HEK293T (cell line): Measurements from ENCODE around the gene MYLK.

Source experiments
- CTCF ChIA-PET: fragments of 350-600 bp; formaldehyde crosslinking; extraction: SDS; loops from one replicate; lab custom pipeline; 2021; ENCODE audit warnings: antibody characterized with exemption, inconsistent platforms; lab: Yijun Ruan, JAX
- POLR2A ChIA-PET: fragments of 350-600 bp; formaldehyde crosslinking; extraction: SDS; loops from one replicate; lab custom pipeline; 2020; ENCODE audit warnings: antibody characterized with exemption, inconsistent platforms; lab: Yijun Ruan, JAX
- DNase-seq: peaks from one replicate; pipeline ENCODE4 v3.0.0; 2012; ENCODE audit warnings: mixed read lengths; ENCODE audit errors: extremely low spot score
- ARNT ChIP-seq: fragments of 450-650 bp; IDR thresholded peaks from 2 replicates; pipeline ENCODE4 v1.6.1; 2017; ENCODE audit warnings: mild to moderate bottlenecking
- BHLHE40 ChIP-seq: fragments of 450-650 bp; IDR thresholded peaks from 2 replicates; pipeline ENCODE4 v1.6.1; 2016; ENCODE audit warnings: mild to moderate bottlenecking, moderate library complexity, borderline replicate concordance
- CTBP1 ChIP-seq: fragments of 450-650 bp; IDR thresholded peaks from 2 replicates; pipeline ENCODE4 v1.6.1; 2016; ENCODE audit warnings: borderline replicate concordance
- ELF4 ChIP-seq: fragments of 450-650 bp; IDR thresholded peaks from 2 replicates; pipeline ENCODE4 v1.6.1; 2017; ENCODE audit warnings: antibody characterized with exemption
- FOXA1 ChIP-seq: fragments of 450-650 bp; IDR thresholded peaks from 2 replicates; pipeline ENCODE4 v1.6.1; 2016; ENCODE audit warnings: mild to moderate bottlenecking
- FOXK2 ChIP-seq: fragments of 450-650 bp; IDR thresholded peaks from 2 replicates; pipeline ENCODE4 v1.6.1; 2016; ENCODE audit warnings: mild to moderate bottlenecking
- FOXM1 ChIP-seq: fragments of 450-650 bp; IDR thresholded peaks from 2 replicates; pipeline ENCODE4 v1.6.1; 2017; ENCODE audit warnings: mild to moderate bottlenecking, borderline replicate concordance
- HDGF ChIP-seq: fragments of 450-650 bp; IDR thresholded peaks from 2 replicates; pipeline ENCODE4 v1.6.1; 2017; ENCODE audit warnings: antibody characterized with exemption, borderline replicate concordance
- L3MBTL2 ChIP-seq: fragments of 450-650 bp; conservative IDR thresholded peaks from 2 replicates; pipeline ENCODE4 v1.6.1; 2016; ENCODE audit warnings: mild to moderate bottlenecking
- LEF1 ChIP-seq: fragments of 450-650 bp; IDR thresholded peaks from 2 replicates; pipeline ENCODE4 v1.6.1; 2017; ENCODE audit warnings: mild to moderate bottlenecking, borderline replicate concordance
- NFRKB ChIP-seq: fragments of 450-650 bp; IDR thresholded peaks from 2 replicates; pipeline ENCODE4 v1.6.1; 2016; ENCODE audit warnings: mild to moderate bottlenecking, moderate library complexity
- PKNOX1 ChIP-seq: fragments of 450-650 bp; IDR thresholded peaks from 2 replicates; pipeline ENCODE4 v1.6.1; 2016
- SP1 ChIP-seq: fragments of 450-650 bp; IDR thresholded peaks from 2 replicates; pipeline ENCODE4 v1.6.1; 2017
- SUZ12 ChIP-seq: fragments of 450-650 bp; IDR thresholded peaks from 2 replicates; pipeline ENCODE4 v1.6.1; 2016; ENCODE audit warnings: mild to moderate bottlenecking
- TARDBP ChIP-seq: fragments of 450-650 bp; IDR thresholded peaks from 2 replicates; pipeline ENCODE4 v1.6.1; 2016
- ZNF384 ChIP-seq: fragments of 450-650 bp; IDR thresholded peaks from 2 replicates; pipeline ENCODE4 v1.6.1; 2016

The MYLK gene

GRCh38 chr3:123871946-123872345 is 12.2 kb downstream of the MYLK start:
- ChIA-PET POLR2A (no interaction called here), CTCF (no interaction called here)
- no peak for DNase-seq

GRCh38 chr3:123870033-123870432 is 14.1 kb downstream of the MYLK start:
- ChIA-PET CTCF (interaction anchor here (0.6 kb wide), 1 partner anchor 46 kb away, joined by 5 read pairs; no protein-coding TSS in a partner anchor), POLR2A (interaction anchor here (1.0 kb wide), 1 partner anchor 8 kb away, joined by 3 read pairs; no protein-coding TSS in a partner anchor)
- DNase-seq: no peak
- no peak for TF ChIP-seq SUZ12
- TF ChIP-seq TARDBP: no peak
- no peak for TF ChIP-seq PKNOX1
- TF ChIP-seq LEF1: no peak
- no peak for TF ChIP-seq L3MBTL2
- no peak for TF ChIP-seq ZNF384
- TF ChIP-seq FOXA1: no peak
- TF ChIP-seq FOXK2: no peak
- no peak for TF ChIP-seq SP1
- no peak for TF ChIP-seq NFRKB
- no peak for TF ChIP-seq ELF4
- no peak for TF ChIP-seq BHLHE40
- no peak for TF ChIP-seq FOXM1

More at GRCh38 chr3:123871946-123872345, 12.2 kb downstream of the MYLK start:
- TF ChIP-seq NFRKB (no peak), PKNOX1 (no peak), L3MBTL2 (no peak), BHLHE40 (no peak), FOXK2 (no peak), HDGF (no peak), LEF1 (no peak), SUZ12 (no peak), SP1 (no peak), TARDBP (no peak), ARNT (no peak), FOXA1 (no peak), CTBP1 (no peak), ZNF384 (no peak)

- POLR2A ChIA-PET: no interaction called here
- CTCF ChIA-PET: no interaction called here
- DNase-seq: no peak
- TF ChIP-seq SUZ12 (no peak), FOXA1 (no peak), TARDBP (no peak), L3MBTL2 (no peak), FOXM1 (no peak), ZNF384 (no peak), LEF1 (no peak), BHLHE40 (no peak), SP1 (no peak), PKNOX1 (no peak), HDGF (no peak), CTBP1 (no peak), NFRKB (no peak), ARNT (no peak), FOXK2 (no peak), ELF4 (no peak)
Measured at GRCh38 chr3:123869165-123869564, 15.0 kb downstream of the MYLK start.

- TF ChIP-seq L3MBTL2 (no peak), FOXK2 (no peak), NFRKB (no peak), LEF1 (no peak), FOXM1 (no peak), FOXA1 (no peak)
- DNase-seq: no peak
- POLR2A ChIA-PET: no interaction called here
- CTCF ChIA-PET: no interaction called here
Measured at GRCh38 chr3:123864706-123865105, 19.4 kb downstream of the MYLK start.

GRCh38 chr3:123862152-123862551 is 22.0 kb downstream of the MYLK start:
- POLR2A ChIA-PET: interaction anchor here (1.0 kb wide), 1 partner anchor 8 kb away, joined by 3 read pairs; no protein-coding TSS in a partner anchor
- no peak for TF ChIP-seq L3MBTL2
- TF ChIP-seq FOXA1: no peak
- CTCF ChIA-PET: interaction anchor here (0.7 kb wide), 1 partner anchor 256 kb away, joined by 3 read pairs; no protein-coding TSS in a partner anchor
- no peak for DNase-seq

- ChIA-PET CTCF (interaction anchor here (0.6 kb wide), 1 partner anchor 108 kb away, joined by 7 read pairs; no protein-coding TSS in a partner anchor), POLR2A (interaction anchor here (0.9 to 1.0 kb wide), 2 partner anchors 8 to 9 kb away, joined by 3 read pairs; no protein-coding TSS in a partner anchor)
- no peak for TF ChIP-seq HDGF
- no peak for TF ChIP-seq LEF1
- TF ChIP-seq FOXK2: no peak
- TF ChIP-seq PKNOX1: no peak
- TF ChIP-seq FOXM1: no peak
- no peak for TF ChIP-seq BHLHE40
- no peak for TF ChIP-seq L3MBTL2
- no peak for TF ChIP-seq ELF4
- TF ChIP-seq CTBP1: no peak
- no peak for TF ChIP-seq SUZ12
- TF ChIP-seq NFRKB: no peak
- TF ChIP-seq SP1: no peak
- no peak for TF ChIP-seq TARDBP
- TF ChIP-seq ARNT: no peak
- TF ChIP-seq FOXA1: no peak
- TF ChIP-seq ZNF384: no peak
- no peak for DNase-seq
Measured at GRCh38 chr3:123861081-123861836, 22.9 kb downstream of the MYLK start.
